Ramos (cell line): ENCODE data around the gene USP22.

Experiments used
- in situ Hi-C: fragments of 300-500 bp; cut with MboI; formaldehyde crosslinking; loops from one replicate; pipeline ENCODE4 v1.14.3; 2022; ENCODE audit warnings: low sequenced_read_pairs; ENCODE audit not compliant: unreplicated experiment

Gene USP22

GRCh38 chr17:21003007-21003621, 39.7 kb downstream of the USP22 start:
- in situ Hi-C loops: no loop called here

DNA sequence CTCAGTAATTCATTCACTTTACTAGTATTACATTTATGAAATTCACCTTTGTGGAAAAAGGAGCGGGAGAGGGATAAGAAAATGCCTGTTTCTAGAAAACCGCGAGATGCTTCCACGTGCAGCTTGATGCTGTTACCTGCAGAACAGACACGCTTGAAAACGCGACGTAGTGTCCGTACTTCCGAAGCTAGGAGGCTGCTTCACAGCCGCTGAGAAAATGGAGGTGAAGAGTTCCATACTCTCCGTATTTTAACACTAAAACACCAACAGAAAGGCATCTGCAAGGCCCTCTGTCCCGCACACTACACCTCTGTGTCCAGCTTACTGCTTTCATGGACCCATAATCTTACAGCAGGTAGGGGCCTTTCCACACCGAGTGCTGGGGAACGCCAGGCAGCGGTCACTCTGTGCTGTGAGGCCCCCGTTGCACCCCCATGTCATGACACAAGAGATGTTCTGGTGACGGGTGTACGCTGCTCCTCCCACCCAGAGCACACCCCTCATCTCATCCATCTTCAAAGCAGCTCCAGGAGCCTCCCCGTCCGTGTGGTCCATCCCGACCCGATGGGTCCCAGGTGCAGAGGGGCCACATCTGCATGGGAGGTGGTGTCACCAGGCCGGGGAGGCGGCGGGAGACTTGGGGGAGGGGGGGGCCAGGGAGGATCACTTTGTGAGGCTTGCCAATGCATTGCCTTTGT, 40.4 kb downstream of the USP22 start:
- in situ Hi-C loops: no loop called here

GRCh38 chr17:21001813-21002221, 41.0 kb downstream of the USP22 start:
- in situ Hi-C loops: no loop called here

GRCh38 chr17:21001111-21001812, 41.5 kb downstream of the USP22 start:
- in situ Hi-C loops: no loop called here

DNA sequence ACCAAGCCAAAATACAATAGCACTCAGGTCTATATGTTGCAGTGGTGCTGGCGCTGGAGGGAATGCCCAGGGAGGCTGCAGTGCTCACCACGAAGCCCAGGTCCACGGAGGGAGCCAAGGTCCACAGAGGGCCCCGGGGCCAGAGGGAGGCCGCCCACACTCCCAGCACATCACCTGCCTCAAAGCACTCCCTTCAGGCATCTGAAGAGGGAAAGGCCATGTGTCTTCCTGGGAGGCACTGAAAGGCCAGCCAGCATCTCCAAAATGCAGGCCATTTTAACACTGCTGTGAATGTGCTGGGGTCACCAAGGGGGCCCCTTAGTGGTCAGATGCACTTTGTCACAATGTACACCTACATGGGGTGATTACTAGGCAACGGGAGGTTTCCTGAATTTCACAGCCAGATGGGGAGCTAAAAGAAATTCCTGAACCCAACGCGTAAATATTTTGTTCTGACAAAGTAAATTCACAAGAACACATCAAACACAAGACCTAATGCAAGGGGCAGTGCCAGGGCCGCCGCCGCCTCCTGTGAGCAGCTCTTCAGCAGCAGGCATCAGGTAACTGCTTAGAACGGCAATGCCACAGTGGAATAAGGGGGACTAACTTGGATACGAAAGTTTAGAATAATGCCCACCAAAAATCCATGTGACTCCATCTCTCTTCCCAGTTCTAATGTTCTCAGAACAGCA, 42.8 kb downstream of the USP22 start:
- in situ Hi-C loops: no loop called here

GRCh38 chr17:20999044-20999573, 43.7 kb downstream of the USP22 start:
- in situ Hi-C loops: no loop called here

DNA sequence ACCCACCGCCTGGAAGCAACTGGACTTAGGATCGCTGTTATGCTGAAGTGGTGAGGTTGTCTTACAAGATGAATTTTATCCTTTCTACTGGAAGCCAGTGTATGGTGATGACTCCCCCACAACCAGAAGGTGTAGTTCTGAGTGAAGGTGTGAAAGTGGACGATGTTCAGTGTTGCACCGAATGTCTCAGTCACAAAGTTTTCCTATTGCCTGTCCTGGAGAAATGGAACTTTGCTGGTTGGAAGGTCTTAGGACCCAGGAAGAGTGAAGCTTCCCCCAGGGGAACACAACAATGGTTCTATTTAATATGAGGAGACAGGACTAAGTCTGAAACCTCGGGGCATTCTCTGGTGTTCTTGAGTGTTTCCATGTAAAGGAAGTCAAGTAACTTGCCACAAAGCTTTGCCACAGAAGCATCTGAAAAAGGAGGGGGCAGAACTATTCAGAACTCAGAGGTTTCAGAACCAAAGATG, 44.2 kb downstream of the USP22 start:
- in situ Hi-C loops: no loop called here

GRCh38 chr17:20997711-20998570, 44.9 kb downstream of the USP22 start:
- in situ Hi-C loops: no loop called here

DNA sequence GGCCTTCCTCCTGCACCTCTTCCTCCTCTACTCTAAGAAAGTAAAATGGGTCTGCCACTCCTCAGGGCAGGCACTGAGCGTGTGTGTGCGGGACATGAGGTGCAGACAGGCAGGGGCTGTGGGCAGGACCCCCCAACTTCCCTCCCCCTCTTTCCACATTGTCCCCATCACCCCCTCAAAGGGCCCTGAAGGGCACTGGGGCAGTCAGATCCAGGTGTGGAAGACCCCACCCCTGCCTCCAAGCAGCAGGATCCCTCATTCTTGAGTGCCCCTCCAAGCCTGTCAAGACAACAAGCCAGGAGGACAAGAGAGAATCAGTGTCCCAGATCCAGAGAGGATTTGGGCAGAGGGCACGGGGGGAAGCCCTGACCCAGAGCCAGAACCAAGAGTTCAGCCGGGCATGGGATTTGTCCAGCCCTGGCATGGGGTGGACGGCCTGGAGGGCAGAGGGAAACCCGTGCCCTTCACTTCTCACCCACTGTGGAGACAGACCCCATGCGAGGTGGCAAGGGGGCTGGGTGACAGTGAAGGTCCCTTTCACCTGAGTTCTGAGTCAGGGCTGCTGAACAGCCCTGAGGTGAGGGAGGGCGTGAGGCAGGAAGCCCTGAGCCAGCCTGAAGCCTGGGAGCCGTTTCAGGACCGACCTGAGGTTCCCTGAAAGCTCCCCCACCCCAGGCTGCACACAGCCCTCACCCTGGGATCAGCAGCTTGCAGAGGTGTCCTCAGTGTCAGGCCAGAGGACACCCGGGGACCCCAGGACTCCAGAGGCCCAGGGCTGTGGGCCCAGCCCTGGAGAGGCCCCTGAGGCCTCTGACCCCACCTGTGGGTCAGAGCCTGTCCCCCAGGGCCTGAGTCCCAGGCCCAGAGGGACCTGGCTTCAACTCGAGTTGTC, 45.8 kb downstream of the USP22 start:
- in situ Hi-C loops: no loop called here

- in situ Hi-C loops: no loop called here
These were observed 46.7 kb downstream of the USP22 start for GRCh38 chr17:20995873-20996723.

DNA sequence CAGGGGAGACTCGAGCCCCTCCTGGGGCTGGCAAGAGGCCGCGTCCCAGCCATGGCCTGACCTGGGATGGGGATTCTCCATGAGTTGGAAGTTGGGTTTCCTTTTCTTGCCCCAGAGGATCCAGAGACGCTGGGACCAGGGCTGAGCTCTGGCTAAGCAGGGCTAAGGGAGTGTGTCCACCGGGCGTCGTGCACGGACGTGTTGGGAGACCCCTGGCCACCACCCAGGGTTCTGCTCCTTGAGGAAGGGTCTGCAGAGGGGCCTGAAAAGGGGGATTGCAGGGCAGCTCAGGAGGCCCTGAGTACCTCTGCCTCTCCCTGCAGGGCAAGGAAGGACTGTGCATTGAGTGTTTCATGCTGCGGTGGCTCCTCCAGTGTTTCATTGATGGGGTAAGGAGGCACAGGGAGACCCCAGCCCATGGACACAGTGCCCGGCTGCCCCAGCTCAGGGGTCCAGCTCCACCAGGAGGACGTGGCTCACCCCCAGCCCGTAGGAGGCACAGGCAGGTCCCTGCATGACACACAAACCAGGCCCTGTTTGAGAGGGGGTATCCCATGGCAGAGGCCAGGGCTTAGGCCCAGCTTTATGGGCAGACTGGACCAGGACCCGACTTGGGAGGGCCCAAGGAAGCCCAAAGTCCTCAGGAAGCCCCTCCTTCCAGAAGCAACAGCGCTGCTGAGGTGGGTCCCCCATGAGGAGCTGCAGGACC, 47.5 kb downstream of the USP22 start:
- in situ Hi-C loops: no loop called here

- in situ Hi-C loops: no loop called here
These were observed 48.0 kb downstream of the USP22 start for GRCh38 chr17:20994779-20995149.

DNA sequence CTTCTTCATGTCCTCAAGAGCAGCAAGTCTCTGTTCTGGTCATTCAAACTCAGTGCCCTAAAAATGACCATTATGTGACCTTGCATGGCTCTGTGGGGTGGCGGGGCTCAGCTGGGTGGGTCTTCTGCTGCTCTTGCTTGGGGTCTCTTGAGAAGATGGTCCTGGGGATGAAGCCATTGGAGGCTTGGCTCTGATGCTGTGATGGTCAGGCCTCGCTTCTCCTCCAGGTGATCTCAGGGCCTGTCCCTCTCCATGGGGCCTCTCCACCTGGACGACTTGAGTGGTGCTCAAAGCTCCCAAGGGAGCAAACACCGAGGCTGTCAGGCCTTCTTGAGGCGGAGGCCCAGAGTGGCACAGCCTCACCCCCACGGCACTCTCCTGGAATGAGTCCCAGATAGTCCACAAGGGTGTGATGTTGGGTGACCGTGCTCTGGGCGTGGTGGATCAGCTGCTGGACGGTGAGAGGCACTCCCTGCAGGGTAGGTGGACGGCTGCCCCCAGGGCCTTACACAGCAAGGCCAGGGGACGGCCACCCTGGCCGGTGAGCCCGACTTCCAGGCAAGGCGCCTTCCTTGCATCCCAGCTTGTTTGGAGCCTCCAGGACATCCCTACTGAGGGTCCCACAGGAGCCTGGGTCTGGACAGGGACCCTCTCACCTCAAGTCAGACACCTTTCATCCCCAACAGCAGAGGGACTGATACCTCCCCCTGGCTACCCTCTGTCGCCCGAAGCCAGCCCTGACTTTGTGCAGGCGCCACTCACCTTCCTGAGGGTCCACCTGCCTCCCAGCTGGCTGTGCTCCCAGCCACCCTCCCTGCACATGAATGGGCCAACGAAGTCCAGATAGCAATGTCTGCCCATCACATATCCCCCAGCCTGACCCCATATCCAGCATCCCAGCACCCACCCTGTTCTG, 48.7 kb downstream of the USP22 start:
- in situ Hi-C loops: no loop called here

DNA sequence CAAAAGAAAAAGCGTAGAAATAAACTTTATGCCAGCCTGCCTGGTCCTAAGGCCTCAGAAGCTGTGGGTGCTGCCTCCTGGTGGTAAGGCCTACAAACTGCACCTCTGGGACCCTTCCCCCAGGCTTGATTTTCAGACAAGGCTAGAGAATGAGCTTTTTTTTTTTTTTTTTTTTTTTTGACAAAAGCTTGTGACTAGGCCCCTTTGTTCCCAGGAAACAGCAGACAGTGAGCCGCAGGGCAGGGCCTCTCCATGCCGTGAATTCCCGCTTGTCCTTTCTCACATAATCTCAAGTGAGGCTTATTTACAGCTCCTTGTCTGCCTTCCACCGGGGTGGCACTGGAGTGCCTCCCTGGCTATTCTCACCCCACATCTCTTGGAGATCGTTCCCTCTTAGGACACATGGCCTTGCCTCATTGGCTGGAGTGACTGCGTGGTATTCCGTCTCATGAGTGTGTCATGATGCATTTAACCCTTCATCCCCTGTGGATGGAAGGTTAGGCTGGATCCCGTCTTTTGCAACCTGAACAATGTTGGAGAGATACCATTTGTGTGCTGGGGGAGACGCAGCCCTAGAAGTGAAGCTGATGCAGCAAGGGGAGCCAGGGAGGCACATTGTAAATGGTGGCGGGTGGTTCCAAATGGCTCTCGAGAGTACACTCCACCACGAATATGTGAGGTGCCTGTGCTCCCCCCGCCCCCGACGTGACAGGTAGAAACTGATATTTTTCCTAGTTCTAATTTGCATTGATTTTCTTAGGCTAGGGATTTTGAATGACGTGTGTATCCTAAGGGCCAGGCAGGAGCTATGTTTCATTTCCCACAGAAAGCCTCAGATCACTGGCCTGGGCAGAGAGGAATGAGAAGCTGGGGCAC, 49.6 kb downstream of the USP22 start:
- in situ Hi-C loops: no loop called here

DNA sequence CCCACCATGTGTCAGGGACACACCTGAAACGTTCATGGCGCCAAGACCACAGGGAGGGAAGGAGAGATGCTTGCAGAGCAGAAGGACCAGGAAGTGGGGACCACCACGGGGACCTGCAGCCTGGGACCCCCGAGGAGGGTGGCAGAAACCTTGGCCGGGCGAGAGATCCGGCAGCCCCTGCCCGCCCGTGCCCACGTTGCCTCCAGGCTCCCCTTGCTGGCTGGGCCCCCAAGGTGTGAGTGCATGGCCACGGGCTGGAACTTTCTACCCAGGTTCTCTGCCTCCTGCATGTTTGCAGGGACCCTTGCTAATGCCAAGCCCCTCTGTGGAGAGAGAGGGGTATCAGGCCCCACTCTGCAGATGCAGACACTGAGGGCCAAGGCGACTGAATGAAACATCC, 50.4 kb downstream of the USP22 start:
- in situ Hi-C loops: no loop called here
